GM12874 (cell line): ENCODE results near the gene ZMIZ1.

Source experiments
- CTCF ChIP-seq: IDR thresholded peaks from 2 replicates; pipeline ENCODE4 v1.5.1; 2011; ENCODE audit warnings: low read depth, mild to moderate bottlenecking, control low read depth, low read length, moderate library complexity; ENCODE audit not compliant: insufficient read depth

Gene ZMIZ1

GRCh38 chr10:79179957-79180309 is 111.2 kb downstream of the ZMIZ1 start:
- no peak for TF ChIP-seq CTCF

GRCh38 chr10:79180414-79181221 is 111.9 kb downstream of the ZMIZ1 start:
- TF ChIP-seq CTCF: no peak

GRCh38 chr10:79181227-79181626 is 112.5 kb downstream of the ZMIZ1 start:
- TF ChIP-seq CTCF: no peak

GRCh38 chr10:79181698-79182521 is 113.1 kb downstream of the ZMIZ1 start:
- no peak for TF ChIP-seq CTCF

GRCh38 chr10:79182781-79183467 is 114.2 kb downstream of the ZMIZ1 start:
- TF ChIP-seq CTCF: no peak

GRCh38 chr10:79183468-79183865 is 114.7 kb downstream of the ZMIZ1 start:
- TF ChIP-seq CTCF: no peak

GRCh38 chr10:79184145-79184625 is 115.4 kb downstream of the ZMIZ1 start:
- no peak for TF ChIP-seq CTCF
